Kidney epithelial cell (primary cell): ENCODE measurements around the gene GRAP2. TPM values are rescaled to one million over a fixed set of nuclear protein-coding genes. Genes with fewer than 3 reads are reported as not detected.
"Not testable (repeated sequence)": the region's sequence is repeated elsewhere in the genome, so short reads cannot be mapped to it uniquely, and the experiment has no call there.

Experiments
- DNase-seq: peaks from one replicate; pipeline ENCODE4 v3.0.0-alpha.2; 2010; ENCODE audit warnings: low read depth
- H3K27me3 ChIP-seq: 2 replicates; pipeline ENCODE4 v1.6.0; 2011; ENCODE audit warnings: low read length; ENCODE audit not compliant: control insufficient read depth, insufficient read depth
- H3K36me3 ChIP-seq: 2 replicates; pipeline ENCODE4 v1.5.1; 2011; ENCODE audit warnings: low read length; ENCODE audit not compliant: control insufficient read depth, insufficient read depth
- H3K4me3 ChIP-seq: 2 replicates; pipeline ENCODE4 v1.5.1; 2011; ENCODE audit warnings: low read depth, mild to moderate bottlenecking, control low read depth, low read length
- total RNA-seq: library from RNA; depleted of rRNA; stranded (reverse); fragments of >200 nt; gene quantifications from 2 replicates; pipeline ENCODE4 v1.2.3, GENCODE V29; 2015
- TF ChIP-seq, protein P1 (sequence below): IDR thresholded peaks from 2 replicates; pipeline ENCODE4 v1.5.1; 2011; ENCODE audit warnings: mild to moderate bottlenecking, moderate library complexity, low read length, control low read depth, inconsistent platforms; ENCODE audit not compliant: insufficient read depth, poor library complexity, severe bottlenecking

GRAP2 gene
- total RNA-seq, 1 donor from 2014 or later: not detected

DNA sequence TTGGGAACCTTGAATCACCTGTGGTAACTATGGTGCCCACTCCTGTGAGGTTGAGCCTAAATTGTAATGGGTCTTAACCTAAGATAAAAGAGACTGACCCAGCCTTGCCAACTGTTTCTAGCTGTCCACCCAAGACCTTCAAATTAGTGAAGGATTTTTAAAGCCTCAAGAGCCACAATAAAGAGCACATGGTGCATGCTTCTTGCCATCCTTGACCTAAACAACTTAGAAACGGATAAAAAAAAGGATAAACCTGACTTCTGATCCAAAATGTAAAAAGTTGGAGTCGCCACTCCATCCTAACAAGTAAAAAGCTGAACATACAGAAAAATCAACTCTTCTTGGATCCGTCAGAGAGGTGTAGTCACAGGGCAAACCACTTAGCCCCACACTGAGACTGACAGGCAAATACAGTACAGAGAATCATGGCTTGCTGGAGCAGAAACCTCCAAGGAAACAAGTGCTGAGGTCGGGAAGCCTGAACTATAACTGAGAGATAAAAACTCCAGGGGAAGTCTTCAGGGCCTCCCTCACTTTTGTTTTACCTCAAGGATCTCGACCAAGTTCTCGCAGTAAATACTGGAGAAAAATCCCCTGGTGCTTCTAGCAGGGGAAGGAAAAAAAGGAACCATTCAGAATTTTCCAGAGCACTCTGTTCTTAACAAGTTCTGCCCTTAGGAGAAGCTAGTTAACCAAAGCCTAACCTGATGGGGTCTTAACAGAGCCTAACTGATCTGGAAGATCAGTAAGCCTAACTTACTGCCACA lies 23.6 kb upstream of the GRAP2 start:
- no peaks in the 10 kb centered on the region for H3K36me3 ChIP-seq
- no peak for DNase-seq
- H3K27me3 ChIP-seq: peaks cover 6% of the 10 kb centered on the region
- no peak overlapping the region for H3K4me3 ChIP-seq
- TF ChIP-seq, protein P1, sequence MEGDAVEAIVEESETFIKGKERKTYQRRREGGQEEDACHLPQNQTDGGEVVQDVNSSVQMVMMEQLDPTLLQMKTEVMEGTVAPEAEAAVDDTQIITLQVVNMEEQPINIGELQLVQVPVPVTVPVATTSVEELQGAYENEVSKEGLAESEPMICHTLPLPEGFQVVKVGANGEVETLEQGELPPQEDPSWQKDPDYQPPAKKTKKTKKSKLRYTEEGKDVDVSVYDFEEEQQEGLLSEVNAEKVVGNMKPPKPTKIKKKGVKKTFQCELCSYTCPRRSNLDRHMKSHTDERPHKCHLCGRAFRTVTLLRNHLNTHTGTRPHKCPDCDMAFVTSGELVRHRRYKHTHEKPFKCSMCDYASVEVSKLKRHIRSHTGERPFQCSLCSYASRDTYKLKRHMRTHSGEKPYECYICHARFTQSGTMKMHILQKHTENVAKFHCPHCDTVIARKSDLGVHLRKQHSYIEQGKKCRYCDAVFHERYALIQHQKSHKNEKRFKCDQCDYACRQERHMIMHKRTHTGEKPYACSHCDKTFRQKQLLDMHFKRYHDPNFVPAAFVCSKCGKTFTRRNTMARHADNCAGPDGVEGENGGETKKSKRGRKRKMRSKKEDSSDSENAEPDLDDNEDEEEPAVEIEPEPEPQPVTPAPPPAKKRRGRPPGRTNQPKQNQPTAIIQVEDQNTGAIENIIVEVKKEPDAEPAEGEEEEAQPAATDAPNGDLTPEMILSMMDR: no peak

DNA sequence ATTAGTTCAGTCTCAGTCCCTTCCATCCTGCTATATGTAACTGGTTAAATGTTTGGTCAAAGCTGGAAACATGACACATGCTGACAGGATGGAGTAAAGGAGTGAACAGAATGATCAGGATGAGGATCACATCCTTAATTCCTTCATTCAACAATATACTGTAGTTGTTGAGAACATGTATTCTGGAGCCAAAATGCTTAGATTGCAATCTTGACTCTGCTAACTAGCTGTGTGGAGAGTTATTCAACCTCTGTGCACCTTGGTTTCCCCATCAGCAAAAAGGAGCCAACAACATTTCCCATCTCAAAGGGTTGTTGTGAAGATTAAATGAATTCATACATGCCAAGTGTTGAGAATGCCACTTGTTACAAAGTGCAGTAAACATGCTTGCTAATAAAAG lies 20.2 kb upstream of the GRAP2 start:
- TF ChIP-seq, protein P1: no peak
- DNase-seq: no peak

DNA sequence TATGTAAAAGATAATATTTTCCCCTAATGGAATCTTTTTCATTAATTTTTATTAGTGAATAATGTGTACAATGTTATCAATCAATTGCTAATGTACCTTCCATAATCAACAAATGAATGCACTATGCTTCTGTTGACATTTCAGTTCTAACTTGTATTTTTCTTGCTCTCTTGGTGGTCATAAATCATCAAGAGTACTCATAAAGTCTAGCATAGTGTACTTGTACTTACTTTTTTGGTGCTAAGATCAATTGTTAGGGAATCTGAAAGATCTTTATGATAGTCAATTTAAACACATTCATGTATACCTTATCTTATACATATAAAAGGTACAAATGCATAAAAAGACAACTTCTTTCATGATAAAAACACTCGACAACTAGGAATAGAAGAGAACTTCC lies 17.8 kb upstream of the GRAP2 start:
- Histone ChIP-seq H3K4me3 (no peak overlapping the region), H3K27me3 (peaks cover 2% of the 10 kb centered on the region), H3K36me3 (no peaks in the 10 kb centered on the region)
- TF ChIP-seq, protein P1: no peak
- DNase-seq: no peak

More for the DNA sequence above, 20.2 kb upstream of the GRAP2 start:
- Histone ChIP-seq H3K27me3 (peaks cover 6% of the 10 kb centered on the region), H3K4me3 (no peak overlapping the region), H3K36me3 (no peaks in the 10 kb centered on the region)

DNA sequence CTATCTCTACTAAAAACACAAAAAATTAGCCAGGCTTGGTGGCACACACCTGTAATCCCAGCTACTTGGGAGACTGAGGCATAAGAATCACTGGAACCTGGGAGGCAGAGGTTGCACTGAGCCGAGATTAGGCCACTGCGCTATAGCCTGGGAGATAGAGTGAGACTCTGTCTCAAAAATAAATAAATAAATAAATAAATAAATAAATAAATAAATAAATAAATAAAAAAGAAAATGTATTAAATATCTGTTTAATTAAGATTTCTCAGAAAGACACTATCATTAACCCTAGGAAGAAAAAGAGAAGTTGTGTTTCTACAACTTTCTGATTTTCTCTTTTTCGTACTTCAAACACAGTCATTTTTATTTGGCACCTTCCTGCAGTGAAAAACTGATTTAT lies 11.0 kb upstream of the GRAP2 start:
- not testable (repeated sequence) for DNase-seq, H3K36me3 ChIP-seq

DNA sequence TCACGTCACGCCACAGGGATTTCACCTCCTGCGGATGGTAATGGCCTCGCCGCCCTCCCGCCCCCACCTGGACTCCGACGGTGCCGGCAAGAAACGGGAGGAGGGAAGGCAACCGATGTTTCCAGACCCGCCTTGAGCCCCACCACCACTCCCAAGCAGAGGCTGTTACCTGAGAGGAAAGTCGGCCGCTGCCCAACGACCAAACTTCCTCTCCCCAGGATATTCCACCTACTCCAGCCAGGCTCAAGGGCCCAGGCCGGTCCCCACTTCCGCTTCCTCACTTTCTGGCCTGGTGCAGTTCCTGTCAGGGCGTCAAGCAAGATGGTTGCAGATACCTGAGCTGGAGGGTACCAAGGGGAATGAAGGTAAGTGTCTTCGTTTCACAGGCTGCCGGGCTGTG lies 7.4 kb upstream of the GRAP2 start, which contains the start of gene ENTHD1:
Gene ENTHD1, minus strand, starts transcription at position 235 of the 400 bp plus-strand sequence. CDS start 6,012 bp downstream, outside the sequence.
- Histone ChIP-seq H3K4me3 (no peak within 1 kb of the TSS), H3K27me3 (peaks cover 7% of the 10 kb centered on the region), H3K36me3 (no peaks in the 10 kb centered on the region)
- DNase-seq: no peak
- TF ChIP-seq, protein P1: no peak

More for the DNA sequence above, 11.0 kb upstream of the GRAP2 start:
- not testable (repeated sequence) for H3K27me3 ChIP-seq, H3K4me3 ChIP-seq

DNA sequence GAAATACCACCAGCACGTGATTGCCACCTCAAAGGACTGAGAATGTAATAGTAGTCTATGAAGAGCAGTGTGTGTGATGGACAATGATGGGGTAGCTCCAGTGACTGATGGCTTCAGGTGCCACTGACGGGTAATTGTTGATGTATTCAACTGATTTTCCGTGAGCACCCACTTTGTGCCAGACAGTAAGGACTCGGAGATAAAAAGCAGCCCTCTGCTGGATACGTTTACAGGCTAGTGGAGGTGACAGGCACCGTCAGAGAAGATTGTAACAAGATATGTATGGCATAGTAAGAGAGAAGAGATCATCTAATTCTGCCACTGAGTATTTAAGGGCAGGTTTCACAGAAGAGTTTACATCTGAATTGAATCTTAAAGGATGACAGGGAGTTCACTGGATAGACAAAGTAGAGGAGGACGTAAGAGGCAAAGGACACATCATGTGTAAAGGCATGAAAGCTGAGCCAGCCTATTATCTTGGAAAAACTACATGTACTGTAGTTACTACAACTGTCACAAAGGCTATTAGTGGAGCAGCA lies 6.3 kb upstream of the GRAP2 start:
- TF ChIP-seq, protein P1: no peak

More for the DNA sequence above, 6.3 kb upstream of the GRAP2 start:
- Histone ChIP-seq H3K27me3 (peaks cover 7% of the 10 kb centered on the region), H3K36me3 (no peaks in the 10 kb centered on the region), H3K4me3 (no peak overlapping the region)
- DNase-seq: no peak
